Mammary epithelial cell (primary cell): ENCODE data around the gene BCL2A1.

Source experiments
- CTCF ChIP-seq, 2 donors: IDR thresholded peaks in 1 of 2; conservative IDR thresholded peaks in 1 of 2; 2 replicates each; pipeline ENCODE4 v1.5.1; 2011 to 2012; ENCODE audit warnings: inconsistent platforms in 2 of 2, low read length in 2 of 2, mild to moderate bottlenecking in 2 of 2, control low read depth in 1 of 2, low read depth in 1 of 2; ENCODE audit not compliant: insufficient read depth in 1 of 2; ENCODE audit errors: extremely low read depth in 1 of 2
- EZH2 ChIP-seq: IDR thresholded peaks from 2 replicates; pipeline ENCODE4 v1.6.1; 2012; ENCODE audit warnings: low read length, inconsistent platforms, borderline replicate concordance

GRCh38 chr15:79919749-79920511, 51.1 kb downstream of the BCL2A1 start:
- TF ChIP-seq CTCF (conservative IDR thresholded peaks at IDR 0.05 in 1 of 2, IDR thresholded peaks at IDR 0.05 in 1 of 2; ENCODE audit: extremely low read depth in 1 of 2, insufficient read depth in 1 of 2, low read depth in 1 of 2, low read length in 2 of 2) (no peak), EZH2 (no peak)
